Calu3 (cell line): Measurements from ENCODE around the gene S1PR5. TPM values are rescaled to one million over a fixed set of nuclear protein-coding genes. Genes with fewer than 3 reads are reported as not detected.
"Not testable (repeated sequence)": the region's sequence is repeated elsewhere in the genome, so short reads cannot be mapped to it uniquely, and the experiment has no call there.

Source experiments
- BruUV-seq: library from RNA; stranded (reverse); fragments of 400-500 nt; replicated peaks from 2 replicates; lab custom pipeline; 2021; lab: Mats Ljungman, UMichigan
- CTCF ChIA-PET: fragments of 300-600 bp; sonication (Branson Sonifier 250); formaldehyde crosslinking; loops from one replicate; lab custom pipeline; 2022; ENCODE audit warnings: antibody characterized with exemption; lab: Charles Lee
- DNase-seq: peaks from one replicate; pipeline ENCODE4 v3.0.0; 2022
- H3K27ac Mint-ChIP-seq: one replicate; pipeline ENCODE4 v1.8.0; 2022; ENCODE audit warnings: mixed read lengths; ENCODE audit not compliant: unreplicated experiment
- H3K27me3 Mint-ChIP-seq: one replicate; pipeline ENCODE4 v1.8.0; 2022; ENCODE audit warnings: mixed read lengths; ENCODE audit not compliant: unreplicated experiment
- H3K36me3 Mint-ChIP-seq: one replicate; pipeline ENCODE4 v1.8.0; 2022; ENCODE audit warnings: mild to moderate bottlenecking, moderate library complexity, mixed read lengths; ENCODE audit not compliant: insufficient read depth, unreplicated experiment
- H3K4me1 Mint-ChIP-seq: one replicate; pipeline ENCODE4 v1.8.0; 2022; ENCODE audit warnings: mild to moderate bottlenecking, low read depth, mixed read lengths; ENCODE audit not compliant: unreplicated experiment
- H3K4me3 Mint-ChIP-seq: one replicate; pipeline ENCODE4 v1.8.0; 2022; ENCODE audit warnings: mild to moderate bottlenecking, low read depth, moderate library complexity, mixed read lengths; ENCODE audit not compliant: unreplicated experiment
- H3K9me3 Mint-ChIP-seq: one replicate; pipeline ENCODE4 v1.8.0; 2022; ENCODE audit warnings: low read depth, mixed read lengths; ENCODE audit not compliant: unreplicated experiment
- CTCF ChIP-seq: fragments of 200-600 bp; IDR thresholded peaks from one replicate; pipeline ENCODE4 v1.8.0; 2022; ENCODE audit warnings: antibody characterized with exemption; ENCODE audit not compliant: unreplicated experiment
- intact Hi-C: fragments of 100-400 bp; cut with micrococcal nuclease; formaldehyde crosslinking; loops from one replicate; pipeline ENCODE4 v1.10.0; 2022; ENCODE audit not compliant: unreplicated experiment
- total RNA-seq: library from RNA; stranded (reverse); gene quantifications from 2 replicates; pipeline ENCODE4 v1.2.3, GENCODE V29; 2022

Gene S1PR5
- total RNA-seq, 1 experiment from 2014 or later: not detected

- no TSS peak for BruUV-seq
- TF ChIP-seq CTCF: no peak
- intact Hi-C loops: no loop called here
- no peak for DNase-seq
- no peak overlapping the region for H3K27ac Mint-ChIP-seq
- CTCF ChIA-PET: interaction anchor here (0.8 kb wide), 1 partner anchor 74 kb away, joined by 3 read pairs; no protein-coding TSS in a partner anchor
- no peaks in the 10 kb centered on the region for H3K9me3 Mint-ChIP-seq
- no peaks in the 10 kb centered on the region for H3K27me3 Mint-ChIP-seq
- peaks cover 27% of the 10 kb centered on the region for H3K36me3 Mint-ChIP-seq
- no peak overlapping the region for H3K4me3 Mint-ChIP-seq
- no peaks in the 10 kb centered on the region for H3K4me1 Mint-ChIP-seq
Observed at GRCh38 chr19:10552510-10553053, 35.3 kb upstream of the S1PR5 start.

- H3K4me1 Mint-ChIP-seq: no peaks in the 10 kb centered on the region
- peak; percentile 20 for DNase-seq
- H3K36me3 Mint-ChIP-seq: peaks cover 25% of the 10 kb centered on the region
- H3K4me3 Mint-ChIP-seq: no peak overlapping the region
- H3K27ac Mint-ChIP-seq: no peak overlapping the region
- no peak for TF ChIP-seq CTCF
- no peaks in the 10 kb centered on the region for H3K27me3 Mint-ChIP-seq
- intact Hi-C loops: no loop called here
- CTCF ChIA-PET: interaction anchor here (0.7 kb wide), 1 partner anchor 34 kb away, joined by 4 read pairs; no protein-coding TSS in a partner anchor
- BruUV-seq: no TSS peak
- H3K9me3 Mint-ChIP-seq: no peaks in the 10 kb centered on the region
Observed at GRCh38 chr19:10551698-10552301, 34.6 kb upstream of the S1PR5 start.

GRCh38 chr19:10551006-10551405, 33.8 kb upstream of the S1PR5 start:
- H3K9me3 Mint-ChIP-seq, H3K4me1 Mint-ChIP-seq, DNase-seq, H3K27ac Mint-ChIP-seq, BruUV-seq, H3K27me3 Mint-ChIP-seq, intact Hi-C loops, H3K4me3 Mint-ChIP-seq: not testable (repeated sequence)
- CTCF ChIA-PET: interaction anchor here (0.7 kb wide), 1 partner anchor 33 kb away, joined by 4 read pairs; no protein-coding TSS in a partner anchor
- H3K36me3 Mint-ChIP-seq: peaks cover 25% of the 10 kb centered on the region

- no peak for TF ChIP-seq CTCF
- Mint-ChIP-seq H3K4me3 (no peak overlapping the region), H3K9me3 (no peaks in the 10 kb centered on the region), H3K27me3 (no peaks in the 10 kb centered on the region), H3K4me1 (no peaks in the 10 kb centered on the region), H3K27ac (no peak overlapping the region), H3K36me3 (peaks cover 25% of the 10 kb centered on the region)
- no peak for DNase-seq
- CTCF ChIA-PET: no interaction called here
- BruUV-seq: no TSS peak
- intact Hi-C loops: no loop called here
Observed at GRCh38 chr19:10550336-10550735, 33.1 kb upstream of the S1PR5 start.

- no peak for TF ChIP-seq CTCF
- BruUV-seq: no TSS peak
- H3K36me3 Mint-ChIP-seq: peaks cover 29% of the 10 kb centered on the region
Observed at GRCh38 chr19:10549733-10550132, 32.5 kb upstream of the S1PR5 start.

More at GRCh38 chr19:10549733-10550132, 32.5 kb upstream of the S1PR5 start:
- no peak for DNase-seq
- Mint-ChIP-seq H3K27ac (no peak overlapping the region), H3K4me1 (no peaks in the 10 kb centered on the region), H3K9me3 (no peaks in the 10 kb centered on the region), H3K27me3 (no peaks in the 10 kb centered on the region), H3K4me3 (no peak overlapping the region)
- CTCF ChIA-PET: no interaction called here
- intact Hi-C loops: no loop called here
